Activated CD4-positive, alpha-beta T cell treated with anti-CD3 and anti-CD28 coated beads for 36 hours (primary cell): ENCODE measurements around the gene EPHB2. TPM values are rescaled to one million over a fixed set of nuclear protein-coding genes. Genes with fewer than 3 reads are reported as not detected.
"Not testable (repeated sequence)": the region's sequence is repeated elsewhere in the genome, so short reads cannot be mapped to it uniquely, and the experiment has no call there.

Experiments used
- ATAC-seq: fragments of 200-7000 bp; cut with Tn5 transposase; one replicate; pipeline ENCODE4 v1.10.0; 2021; ENCODE audit warnings: mild to moderate bottlenecking, moderate library complexity
- CTCF ChIA-PET: fragments of 350-600 bp; sonication (Branson Sonifier 250); formaldehyde crosslinking; loops from one replicate; lab custom pipeline; 2021; ENCODE audit warnings: antibody characterized with exemption; lab: Charles Lee
- POLR2A ChIA-PET: fragments of 350-600 bp; sonication (Branson Sonifier 250); formaldehyde crosslinking; loops from one replicate; lab custom pipeline; 2021; ENCODE audit warnings: antibody characterized with exemption, inconsistent platforms; lab: Charles Lee
- DNase-seq: peaks from one replicate; pipeline ENCODE4 v3.0.0-alpha.2; 2020
- H3K27ac Mint-ChIP-seq: one replicate; pipeline ENCODE4 v1.8.0; 2021; ENCODE audit warnings: mixed read lengths
- H3K27me3 Mint-ChIP-seq: one replicate; pipeline ENCODE4 v1.8.0; 2021; ENCODE audit warnings: mixed read lengths
- H3K36me3 Mint-ChIP-seq: one replicate; pipeline ENCODE4 v1.8.0; 2021; ENCODE audit warnings: low read depth, mixed read lengths
- H3K4me1 Mint-ChIP-seq: one replicate; pipeline ENCODE4 v1.8.0; 2021; ENCODE audit warnings: mixed read lengths
- H3K4me3 Mint-ChIP-seq: one replicate; pipeline ENCODE4 v1.8.0; 2021; ENCODE audit warnings: mild to moderate bottlenecking, moderate library complexity, mixed read lengths
- H3K9me3 Mint-ChIP-seq: one replicate; pipeline ENCODE4 v1.8.0; 2021; ENCODE audit warnings: low read depth, mixed read lengths
- intact Hi-C, 2 experiments: fragments of 100-400 bp; cut with DNase I in 1 of 2; cut with micrococcal nuclease in 1 of 2; formaldehyde crosslinking; loops; one replicate each; pipeline versions ENCODE4 v1.14.2 to v1.15.1; 2022 to 2024; cut with DNase I, micrococcal nuclease
- total RNA-seq, 2 experiments: library from RNA; stranded (reverse); gene quantifications; one replicate each; pipeline ENCODE4 v1.2.3, GENCODE V29; 2021

EPHB2 gene
- total RNA-seq, 2 experiments from 2014 or later, result not detected

DNA sequence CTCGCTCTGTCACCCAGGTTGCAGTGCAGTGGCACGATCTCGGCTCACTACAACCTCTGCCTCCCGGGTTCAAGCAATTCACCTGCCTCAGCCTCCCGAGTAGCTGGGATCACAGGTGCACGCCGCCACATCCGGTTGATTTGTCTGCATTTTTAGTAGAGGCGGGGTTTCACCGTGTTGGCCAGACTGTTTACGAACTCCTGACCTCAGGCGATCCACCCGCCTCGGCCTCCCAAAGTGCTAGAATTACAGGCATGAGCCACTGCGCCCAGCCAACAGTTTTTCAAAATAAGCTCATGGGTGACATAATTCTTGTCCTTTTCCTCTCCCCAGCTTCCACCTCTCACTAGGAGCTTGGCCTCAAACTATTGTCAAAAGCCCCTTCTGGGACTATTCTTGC is 34.5 kb upstream of the EPHB2 start:
- intact Hi-C loops, H3K4me1 Mint-ChIP-seq, DNase-seq, H3K9me3 Mint-ChIP-seq, POLR2A ChIA-PET, H3K36me3 Mint-ChIP-seq, ATAC-seq, H3K4me3 Mint-ChIP-seq, H3K27ac Mint-ChIP-seq: not testable (repeated sequence)
- CTCF ChIA-PET, result interaction anchor here (0.7 kb wide), 1 partner anchor 29 kb away, joined by 3 read pairs; no protein-coding TSS in a partner anchor
- H3K27me3 Mint-ChIP-seq, result peaks cover 25% of the 10 kb centered on the region

DNA sequence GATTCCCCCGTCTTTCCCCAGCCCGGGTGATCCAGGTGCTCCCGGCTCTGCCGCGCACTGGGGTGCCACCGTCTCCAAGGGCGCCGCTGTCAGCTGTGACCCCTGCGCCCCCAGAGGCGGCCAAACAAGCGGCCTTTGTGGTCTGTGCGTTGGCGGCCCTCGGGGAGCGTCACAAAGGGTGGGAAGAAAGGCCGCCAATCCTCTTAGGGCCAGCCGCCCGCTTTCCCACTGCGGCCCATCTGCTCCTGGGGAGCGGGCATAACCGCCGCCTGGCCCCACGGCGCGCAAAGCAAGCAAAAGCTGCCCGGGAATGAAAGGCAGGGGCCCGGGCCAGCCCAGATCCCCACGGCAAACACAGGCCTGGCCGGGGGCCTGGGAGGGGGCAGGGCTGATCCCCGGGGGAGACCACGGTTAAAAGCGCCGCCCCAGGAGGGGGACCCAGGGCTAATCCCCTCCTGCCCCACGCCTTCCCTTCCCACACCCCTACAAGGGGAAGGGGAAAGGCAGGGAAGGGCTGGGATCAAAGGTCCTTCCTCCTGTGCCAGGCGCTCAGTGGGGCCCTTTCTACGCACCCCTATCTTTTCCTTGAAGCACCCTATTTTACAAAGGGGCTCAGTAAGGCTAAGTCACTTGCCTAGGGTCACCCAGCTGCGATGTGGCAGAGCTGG is 33.6 kb upstream of the EPHB2 start:
- H3K4me3 Mint-ChIP-seq, result no peak overlapping the region
- ChIA-PET POLR2A (no interaction called here), CTCF (interaction anchor here (0.7 kb wide), 1 partner anchor 28 kb away, joined by 3 read pairs; no protein-coding TSS in a partner anchor)
- no peaks in the 10 kb centered on the region for H3K9me3 Mint-ChIP-seq
- peaks cover 19% of the 10 kb centered on the region for H3K27me3 Mint-ChIP-seq
- DNase-seq (no peak), ATAC-seq (no peak)
- no peaks in the 10 kb centered on the region for H3K36me3 Mint-ChIP-seq
- no peaks in the 10 kb centered on the region for H3K4me1 Mint-ChIP-seq
- intact Hi-C loops, result no loop called here
- no peak overlapping the region for H3K27ac Mint-ChIP-seq

DNA sequence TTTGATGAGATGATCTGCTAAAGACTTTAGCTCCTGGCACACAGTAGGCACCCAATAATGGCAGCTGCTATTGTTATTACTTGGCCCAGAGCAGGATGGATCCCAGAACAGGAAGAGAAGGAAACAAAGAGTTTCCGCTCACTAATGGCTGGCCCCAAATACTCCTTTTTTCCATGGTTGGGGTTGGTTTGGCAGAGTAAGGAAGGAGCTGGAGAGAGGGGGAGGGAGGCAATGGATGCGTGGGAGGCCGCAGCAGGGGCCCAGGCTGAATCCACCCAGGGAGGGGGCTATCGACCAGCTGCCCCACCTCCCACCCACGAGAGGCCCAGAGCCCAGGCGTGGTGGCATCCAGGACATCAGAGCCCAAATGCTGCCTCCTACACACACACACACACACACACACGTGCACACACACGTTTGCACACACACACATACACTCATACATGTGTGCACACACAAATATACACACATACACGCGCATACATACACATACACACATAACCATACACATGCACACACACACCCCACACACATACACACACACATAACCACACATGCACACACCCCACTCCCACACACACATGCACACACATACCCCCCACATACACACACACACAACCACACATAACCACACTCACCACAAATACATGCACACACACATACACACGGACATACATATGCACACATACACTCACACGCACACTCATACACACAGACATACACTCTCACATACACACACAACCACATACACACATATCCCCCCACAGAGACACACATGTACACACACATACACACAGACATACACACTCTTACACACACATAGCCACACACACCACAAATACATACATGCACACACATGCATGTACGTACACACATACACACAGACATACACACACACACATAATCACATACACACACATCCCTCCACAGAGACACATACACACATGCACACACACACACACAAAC is 32.4 kb upstream of the EPHB2 start:
- peaks cover 9% of the 10 kb centered on the region for H3K27me3 Mint-ChIP-seq
- H3K4me3 Mint-ChIP-seq, result no peak overlapping the region
- intact Hi-C loops, result no loop called here
- DNase-seq (no peak), ATAC-seq (no peak)
- CTCF ChIA-PET, result no interaction called here
- POLR2A ChIA-PET, result no interaction called here
- H3K36me3 Mint-ChIP-seq, result no peaks in the 10 kb centered on the region
- H3K9me3 Mint-ChIP-seq, result no peaks in the 10 kb centered on the region
- H3K27ac Mint-ChIP-seq, result no peak overlapping the region
- no peaks in the 10 kb centered on the region for H3K4me1 Mint-ChIP-seq

DNA sequence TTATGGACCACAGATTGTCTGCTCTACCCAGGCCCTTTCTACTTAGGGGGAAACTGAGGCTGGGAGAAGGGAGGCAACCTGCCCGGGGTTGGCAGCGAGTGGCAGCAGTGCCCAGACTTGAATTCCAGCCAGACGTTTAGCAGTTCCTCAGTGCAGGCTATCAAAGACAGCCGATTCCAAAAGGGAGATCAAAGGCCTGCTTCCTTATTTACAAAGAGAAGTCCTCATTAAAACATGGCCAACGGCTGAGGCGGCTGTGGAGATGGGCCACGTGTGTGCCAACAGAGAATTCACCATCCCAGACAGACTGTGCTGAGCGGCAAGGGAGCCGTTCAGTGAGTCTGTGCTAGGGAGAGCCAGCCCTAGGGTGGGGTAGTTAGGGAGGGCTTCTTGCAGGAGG is 29.9 kb upstream of the EPHB2 start:
- H3K27ac Mint-ChIP-seq, result no peak overlapping the region
- CTCF ChIA-PET, result no interaction called here
- DNase-seq (no peak), ATAC-seq (no peak)
- no peak overlapping the region for H3K4me3 Mint-ChIP-seq
- peaks cover 5% of the 10 kb centered on the region for H3K27me3 Mint-ChIP-seq
- intact Hi-C loops, result no loop called here
- H3K4me1 Mint-ChIP-seq, result no peaks in the 10 kb centered on the region
- no peaks in the 10 kb centered on the region for H3K9me3 Mint-ChIP-seq
- POLR2A ChIA-PET, result no interaction called here
- H3K36me3 Mint-ChIP-seq, result no peaks in the 10 kb centered on the region

DNA sequence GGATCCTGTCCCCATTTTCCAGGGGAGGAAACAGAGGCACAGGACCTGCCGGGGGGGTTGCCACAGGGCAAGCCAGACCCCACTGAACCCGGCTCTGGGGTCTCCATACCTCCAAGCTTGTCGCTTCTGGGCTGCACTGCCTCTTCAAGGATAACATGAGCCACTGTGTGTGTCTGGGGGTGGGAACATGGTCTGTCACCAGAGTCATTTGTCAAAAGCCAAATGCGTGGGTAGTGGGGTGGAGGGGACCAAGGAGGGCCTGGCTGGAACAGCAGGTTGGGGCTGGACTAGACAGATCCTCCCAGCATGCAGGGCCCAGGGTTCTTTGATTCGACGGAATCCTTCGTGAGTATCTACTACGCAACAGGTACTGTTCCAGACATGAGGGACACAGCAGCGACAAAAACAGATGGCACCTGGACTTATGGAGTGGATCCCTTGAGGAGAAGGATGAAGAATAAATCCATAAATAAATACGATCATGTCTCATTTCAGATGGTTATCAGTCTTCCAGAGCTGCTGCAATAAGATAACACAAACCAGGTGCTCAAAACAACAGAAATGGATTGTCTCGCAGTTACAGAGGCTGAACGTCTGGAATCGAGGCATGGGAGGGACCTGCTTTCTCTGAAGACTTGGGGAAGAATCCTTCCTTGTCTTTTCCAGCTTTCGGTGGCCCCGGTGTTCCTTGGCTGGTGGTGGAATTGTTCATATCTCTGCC is 28.9 kb upstream of the EPHB2 start:
- Mint-ChIP-seq H3K4me1 (no peaks in the 10 kb centered on the region), H3K36me3 (no peaks in the 10 kb centered on the region), H3K27ac (no peak overlapping the region), H3K4me3 (no peak overlapping the region), H3K9me3 (no peaks in the 10 kb centered on the region), H3K27me3 (peaks cover 6% of the 10 kb centered on the region)
- intact Hi-C loops, result no loop called here
- ChIA-PET CTCF (interaction anchor here (0.7 kb wide), 1 partner anchor 511 kb away, joined by 3 read pairs; no protein-coding TSS in a partner anchor), POLR2A (interaction anchor here (0.6 kb wide), 1 partner anchor 240 kb away, joined by 4 read pairs; no protein-coding TSS in a partner anchor)
- DNase-seq (no peak), ATAC-seq (no peak)

DNA sequence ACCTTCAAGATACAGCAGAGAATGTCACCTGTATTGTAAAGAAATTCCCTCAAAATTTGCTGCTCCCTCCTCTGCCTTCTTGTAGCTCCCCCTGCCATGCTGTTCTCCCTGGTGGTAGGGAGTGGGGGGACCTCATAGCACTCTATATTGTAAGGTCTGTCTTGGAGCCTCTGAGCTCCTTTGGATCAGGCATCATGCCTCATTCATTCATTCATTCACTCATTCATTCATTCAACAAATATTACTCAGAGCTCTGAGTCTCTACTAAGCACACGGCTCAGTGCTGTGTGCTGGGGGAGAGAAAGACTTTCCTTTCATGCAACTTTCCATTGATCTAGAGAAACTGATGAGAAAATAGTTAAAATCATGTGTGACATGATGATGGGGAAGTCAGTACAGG is 27.1 kb upstream of the EPHB2 start:
- no peak for DNase-seq
- CTCF ChIA-PET, result no interaction called here

DNA sequence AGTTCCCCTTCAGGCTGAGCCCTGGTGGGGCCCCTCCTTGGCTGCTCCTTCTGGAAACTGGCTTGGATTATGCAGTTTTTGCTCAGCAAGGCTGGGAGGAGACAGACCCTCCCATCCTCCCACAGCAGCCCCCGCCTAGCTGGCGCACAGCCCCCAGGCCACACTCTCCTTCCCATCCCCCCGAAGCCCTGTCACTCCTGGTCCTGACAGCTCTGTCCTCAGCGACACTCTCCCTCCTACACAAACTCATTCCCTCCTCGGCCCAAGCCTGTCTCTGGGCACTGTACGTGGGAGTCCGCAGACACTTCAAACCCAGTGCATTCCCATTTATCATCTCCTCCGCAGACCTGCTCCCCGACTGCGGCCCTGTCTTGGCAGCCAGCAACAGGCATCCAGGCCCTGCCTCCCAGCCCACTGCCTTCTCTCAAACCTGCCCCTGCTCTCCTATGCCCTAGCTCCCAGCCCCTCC is 25.0 kb upstream of the EPHB2 start:
- CTCF ChIA-PET, result interaction anchor here (0.6 kb wide), 1 partner anchor 499 kb away, joined by 3 read pairs; no protein-coding TSS in a partner anchor

More for the DNA sequence above, 27.1 kb upstream of the EPHB2 start:
- Mint-ChIP-seq H3K4me3 (no peak overlapping the region), H3K4me1 (no peaks in the 10 kb centered on the region), H3K36me3 (no peaks in the 10 kb centered on the region), H3K9me3 (no peaks in the 10 kb centered on the region), H3K27ac (no peak overlapping the region), H3K27me3 (peaks cover 12% of the 10 kb centered on the region)
- POLR2A ChIA-PET, result no interaction called here
- intact Hi-C loops, result no loop called here
- ATAC-seq, result no peak

DNA sequence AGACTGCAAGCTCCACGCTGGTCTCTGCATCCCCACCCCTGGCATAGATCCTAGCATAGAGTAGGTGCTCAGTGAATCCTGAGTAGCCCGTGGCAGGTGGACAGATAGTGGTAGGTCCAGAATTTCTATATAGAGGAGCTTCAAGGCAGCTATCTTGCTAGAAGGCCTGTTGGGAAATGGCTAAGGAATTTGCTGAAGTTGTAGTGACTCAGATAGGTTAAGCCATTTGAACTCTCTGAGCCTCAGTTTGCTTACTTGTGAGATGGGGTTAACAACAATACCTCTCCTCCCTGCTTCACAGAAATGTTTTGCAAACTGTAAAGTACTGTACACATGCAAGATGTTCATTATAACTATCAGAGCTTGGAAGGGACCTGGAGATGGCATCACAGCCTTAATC is 23.4 kb upstream of the EPHB2 start:
- DNase-seq (no peak), ATAC-seq (no peak)
- Mint-ChIP-seq H3K27ac (no peak overlapping the region), H3K4me1 (no peaks in the 10 kb centered on the region), H3K4me3 (no peak overlapping the region), H3K27me3 (peaks cover 12% of the 10 kb centered on the region), H3K36me3 (no peaks in the 10 kb centered on the region), H3K9me3 (no peaks in the 10 kb centered on the region)
- POLR2A ChIA-PET, result no interaction called here
- intact Hi-C loops, result no loop called here
- CTCF ChIA-PET, result interaction anchor here (1.2 kb wide), 1 partner anchor 17 kb away, joined by 5 read pairs; no protein-coding TSS in a partner anchor

More for the DNA sequence above, 25.0 kb upstream of the EPHB2 start:
- Mint-ChIP-seq H3K9me3 (no peaks in the 10 kb centered on the region), H3K4me1 (no peaks in the 10 kb centered on the region), H3K36me3 (no peaks in the 10 kb centered on the region), H3K27me3 (peaks cover 12% of the 10 kb centered on the region), H3K4me3 (no peak overlapping the region), H3K27ac (no peak overlapping the region)
- DNase-seq, result no peak
- no peak for ATAC-seq
- POLR2A ChIA-PET, result no interaction called here
- intact Hi-C loops, result no loop called here

DNA sequence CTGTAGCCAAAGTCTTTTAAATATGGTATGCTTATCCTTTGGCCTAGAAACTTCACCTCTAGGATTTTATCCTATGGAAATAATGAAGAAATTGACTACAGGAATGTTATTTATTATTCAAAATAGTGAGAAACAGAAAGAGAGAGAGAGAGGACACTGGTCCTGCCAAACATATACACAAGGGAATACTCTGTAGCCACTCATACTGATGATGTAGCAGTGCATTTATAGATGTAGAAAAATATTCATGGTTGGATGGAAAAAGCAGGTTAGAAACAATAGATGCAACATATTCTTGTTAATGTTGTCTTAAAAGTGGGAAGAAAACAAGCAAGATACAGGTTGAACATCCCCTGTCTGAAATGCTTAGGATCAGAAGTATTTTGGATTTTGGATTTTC is 22.2 kb upstream of the EPHB2 start:
- ATAC-seq (no peak), DNase-seq (no peak)
- ChIA-PET CTCF (interaction anchor here (0.6 to 1.2 kb wide), 2 partner anchors 16 to 117 kb away, joined by 3 to 5 read pairs; no protein-coding TSS in a partner anchor), POLR2A (no interaction called here)
- Mint-ChIP-seq H3K4me3 (no peak overlapping the region), H3K9me3 (no peaks in the 10 kb centered on the region), H3K36me3 (no peaks in the 10 kb centered on the region), H3K27me3 (peaks cover 12% of the 10 kb centered on the region), H3K4me1 (no peaks in the 10 kb centered on the region), H3K27ac (no peak overlapping the region)
- intact Hi-C loops, result no loop called here

DNA sequence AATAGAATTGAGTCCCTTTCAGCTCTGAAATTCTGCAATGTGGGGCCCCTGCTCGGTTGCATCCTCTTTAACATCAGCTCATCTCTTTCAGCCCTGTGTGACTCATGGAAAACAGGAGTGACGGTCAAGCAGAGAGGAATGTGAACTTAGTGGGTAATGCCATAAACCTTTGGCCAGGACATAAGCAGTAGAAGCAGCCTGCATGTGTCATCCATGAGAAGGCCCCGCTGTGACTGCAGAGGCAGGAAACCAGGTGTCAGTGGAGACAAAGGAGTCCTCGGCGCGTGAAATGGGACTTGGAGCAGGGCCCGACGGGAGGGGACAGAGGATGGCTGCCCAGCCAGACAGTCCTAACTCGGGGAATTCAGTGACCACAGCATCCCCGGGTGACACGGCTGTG is 21.1 kb upstream of the EPHB2 start:
- H3K4me1 Mint-ChIP-seq, result no peaks in the 10 kb centered on the region
- H3K9me3 Mint-ChIP-seq, result no peaks in the 10 kb centered on the region
- H3K4me3 Mint-ChIP-seq, result no peak overlapping the region

More for the DNA sequence above, 21.1 kb upstream of the EPHB2 start:
- POLR2A ChIA-PET, result no interaction called here
- intact Hi-C loops, result no loop called here
- no peak for DNase-seq
- Mint-ChIP-seq H3K36me3 (no peaks in the 10 kb centered on the region), H3K27me3 (peaks cover 10% of the 10 kb centered on the region), H3K27ac (no peak overlapping the region)
- CTCF ChIA-PET, result no interaction called here
- no peak for ATAC-seq
